Esophagus squamous epithelium (tissue), 5 donors: ENCODE data around the gene CAGE1. TPM values are rescaled to one million over a fixed set of nuclear protein-coding genes. Genes with fewer than 3 reads are reported as not detected.
"Not testable (repeated sequence)": the region's sequence is repeated elsewhere in the genome, so short reads cannot be mapped to it uniquely, and the experiment has no call there.

Experiments used
- DNase-seq: peaks from one replicate; lab custom pipeline; 2025; lab: John Stamatoyannopoulos, UW
- H3K27ac ChIP-seq, 4 donors: fragments of 200-600 bp; sonication (generic); one replicate each; pipeline ENCODE4 v1.5.1; 2016 to 2019; ENCODE audit warnings: mild to moderate bottlenecking in 1 of 4
- H3K27me3 ChIP-seq, 4 donors: fragments of 200-600 bp; sonication (generic); 1 replicate in 3 of 4; 2 replicates in 1 of 4; pipeline versions ENCODE4 v1.5.1 to v1.6.0; 2017 to 2021; ENCODE audit warnings: antibody characterized with exemption in 1 of 4
- H3K36me3 ChIP-seq, 3 donors: fragments of 200-600 bp; sonication (generic); one replicate each; pipeline ENCODE4 v1.5.1; 2016 to 2019
- H3K4me1 ChIP-seq, 3 donors: fragments of 200-600 bp; sonication (generic); one replicate each; pipeline ENCODE4 v1.5.1; 2017 to 2019
- H3K4me3 ChIP-seq, 4 donors: fragments of 200-600 bp; sonication (generic); 1 replicate in 3 of 4; 2 replicates in 1 of 4; pipeline ENCODE4 v1.5.1; 2016 to 2019; ENCODE audit warnings: mild to moderate bottlenecking in 2 of 4, moderate library complexity in 1 of 4
- H3K9me3 ChIP-seq, 3 donors: fragments of 200-600 bp; sonication (generic); one replicate each; pipeline ENCODE4 v1.5.1; 2016 to 2019
- CTCF ChIP-seq, 6 experiments: fragments of 450-650 bp in 4 of 6; fragments of 200-600 bp in 2 of 6; sonication (generic) in 2 of 6; IDR thresholded peaks; one replicate each; pipeline ENCODE4 v1.5.1; 2016 to 2019; ENCODE audit warnings: antibody characterized with exemption in 6 of 6, mild to moderate bottlenecking in 4 of 6, moderate library complexity in 4 of 6
- POLR2A ChIP-seq, 4 donors: fragments of 450-650 bp; IDR thresholded peaks; one replicate each; pipeline ENCODE4 v1.6.1; 2017; ENCODE audit warnings: antibody characterized with exemption in 4 of 4, mild to moderate bottlenecking in 4 of 4, moderate library complexity in 3 of 4
- WGBS, 2 donors: methylation state at CpG; one replicate each; pipeline ENCODE4 v1.1.5; 2018; 5-methylcytosine and 5-hydroxymethylcytosine counted together
- intact Hi-C: fragments of 100-400 bp; cut with DNase I; formaldehyde crosslinking; loops from one replicate; pipeline ENCODE4 v1.15.0; 2022
- total RNA-seq, 4 donors: library from RNA; depleted of rRNA; stranded (reverse); fragments of >200 nt; gene quantifications; one replicate each; pipeline ENCODE4 v1.1.0, GENCODE V29; 2016
- donor health status: DM: yes; HTN: yes; CAD: no.

Gene CAGE1
- total RNA-seq, 4 donors from 2014 or later: 0.09 TPM; not detected in 3

GRCh38 chr6:7328243-7328642 lies 61.3 kb downstream of the CAGE1 start:
- H3K4me1 ChIP-seq: peaks cover 8 to 21% (median 14%) of the 10 kb centered on the region in 3 donors
- no peak for DNase-seq
- intact Hi-C loops: no loop called here
- H3K36me3 ChIP-seq: no peaks in the 10 kb centered on the region
- WGBS, 2 donors: 37 to 74% methylated on average over 2 of the region's 2 CpGs
- no peak for TF ChIP-seq CTCF (IDR thresholded peaks at IDR 0.05)
- no peak for TF ChIP-seq POLR2A (IDR thresholded peaks at IDR 0.05)
- H3K27ac ChIP-seq: no peak overlapping the region
- H3K4me3 ChIP-seq: no peak overlapping the region
- H3K27me3 ChIP-seq: no peaks in the 10 kb centered on the region
- H3K9me3 ChIP-seq: no peaks in the 10 kb centered on the region

DNA sequence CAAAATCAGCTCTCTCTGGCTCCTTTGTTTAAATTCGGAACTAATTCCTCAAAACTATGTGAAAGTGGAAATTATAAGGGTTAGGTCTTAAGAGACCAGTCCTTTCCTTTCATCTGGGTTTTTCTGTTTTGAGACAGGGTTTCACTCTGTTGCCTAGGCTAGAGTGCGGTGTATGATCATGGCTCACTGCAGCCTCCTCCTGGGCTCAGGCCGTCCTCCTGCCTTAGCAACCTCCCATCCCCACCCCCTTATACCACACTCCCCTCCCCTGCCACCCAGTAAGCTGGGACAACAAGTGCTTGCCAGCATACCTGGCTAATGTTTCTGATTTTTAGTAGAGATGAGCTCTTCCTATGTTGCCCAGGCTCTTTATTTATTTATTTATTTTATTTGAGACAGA lies 63.8 kb downstream of the CAGE1 start:
- Histone ChIP-seq H3K27me3 (no peaks in the 10 kb centered on the region), H3K9me3 (no peaks in the 10 kb centered on the region), H3K4me3 (no peak overlapping the region), H3K4me1 (peaks cover 0 to 3% (median 0%) of the 10 kb centered on the region in 3 donors), H3K36me3 (no peaks in the 10 kb centered on the region), H3K27ac (no peak overlapping the region)
- intact Hi-C loops: no loop called here
- DNase-seq: no peak
- WGBS, 2 donors: 85 to 88% methylated on average over 3 of the region's 3 CpGs
- TF ChIP-seq CTCF (IDR thresholded peaks at IDR 0.05) (no peak), POLR2A (IDR thresholded peaks at IDR 0.05) (no peak)

DNA sequence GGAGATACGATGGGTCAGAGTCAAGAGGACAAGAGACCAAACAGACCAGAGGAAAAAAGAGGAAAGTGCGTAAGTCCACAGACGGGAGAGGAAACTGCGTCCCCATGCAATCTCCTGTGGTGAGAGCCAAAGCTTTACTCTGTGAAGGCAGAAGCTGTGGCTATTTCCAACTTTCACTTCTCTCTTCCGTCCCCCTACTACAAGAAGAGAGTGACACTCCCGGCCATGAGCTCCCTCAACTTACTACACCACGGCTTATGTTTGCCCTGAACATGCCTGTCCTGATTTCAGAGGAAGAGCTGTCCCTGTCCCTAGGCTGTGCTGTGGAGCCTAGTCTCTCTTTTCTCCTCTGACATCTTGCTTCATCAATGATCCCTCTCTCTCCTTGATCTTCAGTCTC lies 65.0 kb downstream of the CAGE1 start:
- Histone ChIP-seq H3K27me3 (no peaks in the 10 kb centered on the region), H3K36me3 (no peaks in the 10 kb centered on the region), H3K9me3 (no peaks in the 10 kb centered on the region), H3K27ac (peak overlapping the region in 1 of 4 donors; percentile 9), H3K4me3 (no peak overlapping the region), H3K4me1 (no peaks in the 10 kb centered on the region)
- TF ChIP-seq CTCF (IDR thresholded peaks at IDR 0.05) (no peak), POLR2A (IDR thresholded peaks at IDR 0.05) (no peak)
- intact Hi-C loops: no loop called here
- WGBS, 2 donors: 69 to 73% methylated on average over 7 of the region's 7 CpGs
- no peak for DNase-seq

DNA sequence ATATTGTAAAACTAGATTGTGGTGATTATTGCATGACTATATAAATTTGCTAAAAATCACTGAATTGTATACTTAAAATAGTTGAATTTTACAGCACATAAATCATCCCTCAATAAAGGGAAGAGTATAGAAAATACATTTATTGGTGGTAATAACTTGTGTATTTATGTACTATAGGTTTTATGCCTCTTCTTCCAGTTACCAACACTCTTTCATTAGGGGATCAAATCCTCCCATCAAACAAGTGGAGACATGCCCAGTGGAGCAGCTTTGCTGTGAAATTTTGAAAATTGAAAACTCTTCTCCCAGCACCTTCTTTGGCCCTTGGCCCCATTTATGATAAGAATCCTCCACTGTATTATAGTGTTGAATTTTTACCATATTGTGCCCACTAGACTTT lies 66.5 kb downstream of the CAGE1 start:
- intact Hi-C loops: no loop called here
- no peaks in the 10 kb centered on the region for H3K9me3 ChIP-seq
- DNase-seq: no peak

GRCh38 chr6:7321866-7322265 lies 67.7 kb downstream of the CAGE1 start:
- H3K4me3 ChIP-seq, H3K4me1 ChIP-seq, H3K9me3 ChIP-seq, intact Hi-C loops, H3K36me3 ChIP-seq, H3K27ac ChIP-seq, H3K27me3 ChIP-seq, DNase-seq: not testable (repeated sequence)
- 88% methylated on average over 5 to 6 of the region's 6 CpGs for WGBS, 2 donors

More for the DNA sequence above, 66.5 kb downstream of the CAGE1 start:
- Histone ChIP-seq H3K27ac (no peak overlapping the region), H3K4me3 (no peak overlapping the region), H3K27me3 (no peaks in the 10 kb centered on the region), H3K36me3 (no peaks in the 10 kb centered on the region), H3K4me1 (no peaks in the 10 kb centered on the region)
- no peak for TF ChIP-seq CTCF (IDR thresholded peaks at IDR 0.05)
- TF ChIP-seq POLR2A (IDR thresholded peaks at IDR 0.05): no peak

DNA sequence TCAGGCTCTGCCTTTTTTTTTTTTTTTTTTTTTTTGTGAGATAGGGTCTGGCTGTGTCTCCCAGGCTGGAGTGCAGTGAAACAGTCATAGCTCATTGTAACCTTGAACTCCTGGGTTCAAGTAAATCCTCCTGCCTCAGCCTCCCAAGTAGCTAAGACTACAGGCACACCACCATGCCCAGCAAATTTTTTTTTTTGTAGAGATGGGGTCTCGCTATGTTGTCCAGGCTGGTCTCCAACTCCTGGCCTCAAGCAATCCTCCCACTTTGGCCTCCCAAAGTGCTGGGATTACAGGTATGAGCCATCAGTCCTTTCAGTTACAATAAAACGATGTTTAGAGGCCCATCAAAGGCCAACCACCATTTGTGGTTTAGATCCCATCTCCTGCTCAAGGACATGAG lies 70.1 kb downstream of the CAGE1 start:
- 81 to 86% methylated on average over 2 of the region's 2 CpGs for WGBS, 2 donors
- H3K36me3 ChIP-seq, H3K9me3 ChIP-seq, DNase-seq, H3K4me3 ChIP-seq, H3K27me3 ChIP-seq, H3K4me1 ChIP-seq, H3K27ac ChIP-seq: not testable (repeated sequence)
- intact Hi-C loops: loop anchor here (10.0 kb wide), 1 partner anchor 65 kb away; the partner anchor contains the start of genes CAGE1 and RIOK1
